Subcutaneous abdominal adipose tissue (tissue), 5 donors: ENCODE data around the gene NDC80.

ENCODE experiments used
- H3K27ac ChIP-seq: one replicate; pipeline ENCODE4 v1.7.0; 2013; ENCODE audit warnings: low read depth, mild to moderate bottlenecking, inconsistent platforms, low read length, moderate library complexity
- H3K27me3 ChIP-seq, 5 donors: one replicate each; pipeline ENCODE4 v1.7.0; 2013; ENCODE audit warnings: low read length in 5 of 5, inconsistent platforms in 1 of 5; ENCODE audit not compliant: control insufficient read depth in 5 of 5, insufficient read depth in 4 of 5
- H3K36me3 ChIP-seq, 5 donors: one replicate each; pipeline ENCODE4 v1.7.0; 2013; ENCODE audit warnings: low read length in 5 of 5; ENCODE audit not compliant: control insufficient read depth in 5 of 5, insufficient read depth in 5 of 5
- H3K4me1 ChIP-seq, 5 donors: one replicate each; pipeline ENCODE4 v1.7.0; 2013; ENCODE audit warnings: low read length in 5 of 5, mild to moderate bottlenecking in 3 of 5, moderate library complexity in 1 of 5; ENCODE audit not compliant: control insufficient read depth in 5 of 5, insufficient read depth in 5 of 5
- H3K4me3 ChIP-seq, 5 donors: one replicate each; pipeline ENCODE4 v1.7.0; 2013; ENCODE audit warnings: low read length in 5 of 5, low read depth in 1 of 5
- H3K9ac ChIP-seq, 5 donors: one replicate each; pipeline ENCODE4 v1.7.0; 2013; ENCODE audit warnings: low read length in 5 of 5, mild to moderate bottlenecking in 4 of 5, moderate library complexity in 3 of 5
- H3K9me3 ChIP-seq, 5 donors: one replicate each; pipeline ENCODE4 v1.7.0; 2013; ENCODE audit warnings: low read length in 5 of 5; ENCODE audit not compliant: control insufficient read depth in 5 of 5
- donor health status: healthy.
- donor health status: healthy.
- donor health status: healthy.
- donor health status: healthy.
- donor health status: healthy.

Gene NDC80

GRCh38 chr18:2554696-2555095 lies 16.7 kb upstream of the NDC80 start:
- Histone ChIP-seq H3K36me3 (peaks cover 0 to 4% (median 4%) of the 10 kb centered on the region in 5 donors), H3K9ac (peak overlapping the region in 1 of 5 donors; percentile 16), H3K27ac (no peak overlapping the region), H3K4me3 (peak overlapping the region in 2 of 5 donors; percentile 8), H3K27me3 (no peaks in the 10 kb centered on the region), H3K9me3 (no peaks in the 10 kb centered on the region), H3K4me1 (peaks cover 0 to 7% (median 0%) of the 10 kb centered on the region in 5 donors)

GRCh38 chr18:2555895-2556294 lies 15.5 kb upstream of the NDC80 start:
- H3K4me3 ChIP-seq: no peak overlapping the region
- H3K9me3 ChIP-seq: no peaks in the 10 kb centered on the region
- peaks cover 0 to 7% (median 0%) of the 10 kb centered on the region in 5 donors for H3K4me1 ChIP-seq
- no peak overlapping the region for H3K9ac ChIP-seq
- no peak overlapping the region for H3K27ac ChIP-seq
- peaks cover 0 to 4% (median 3%) of the 10 kb centered on the region in 5 donors for H3K36me3 ChIP-seq
- H3K27me3 ChIP-seq: no peaks in the 10 kb centered on the region

- no peak overlapping the region for H3K9ac ChIP-seq
- no peak overlapping the region for H3K4me3 ChIP-seq
- no peaks in the 10 kb centered on the region for H3K27me3 ChIP-seq
- H3K4me1 ChIP-seq: peaks cover 0 to 7% (median 0%) of the 10 kb centered on the region in 5 donors
- peaks cover 2 to 6% (median 2%) of the 10 kb centered on the region in 5 donors for H3K36me3 ChIP-seq
- H3K9me3 ChIP-seq: no peaks in the 10 kb centered on the region
- no peak overlapping the region for H3K27ac ChIP-seq
Observed at GRCh38 chr18:2557536-2557935, 13.8 kb upstream of the NDC80 start.

GRCh38 chr18:2559249-2559648 lies 12.1 kb upstream of the NDC80 start:
- H3K9me3 ChIP-seq: no peaks in the 10 kb centered on the region
- no peak overlapping the region for H3K4me3 ChIP-seq
- peaks cover 2 to 8% (median 2%) of the 10 kb centered on the region in 5 donors for H3K36me3 ChIP-seq
- H3K27ac ChIP-seq: no peak overlapping the region
- H3K9ac ChIP-seq: no peak overlapping the region
- no peaks in the 10 kb centered on the region for H3K27me3 ChIP-seq
- peaks cover 0 to 7% (median 0%) of the 10 kb centered on the region in 5 donors for H3K4me1 ChIP-seq

- Histone ChIP-seq H3K27me3 (no peaks in the 10 kb centered on the region), H3K9ac (no peak overlapping the region), H3K4me1 (peaks cover 0 to under 1% (median 0%) of the 10 kb centered on the region in 5 donors), H3K36me3 (peaks cover 0 to 10% (median 2%) of the 10 kb centered on the region in 5 donors), H3K4me3 (no peak overlapping the region), H3K27ac (no peak overlapping the region), H3K9me3 (no peaks in the 10 kb centered on the region)
Observed at GRCh38 chr18:2564373-2564772, 7.0 kb upstream of the NDC80 start.

GRCh38 chr18:2568129-2568528 lies 3.2 kb upstream of the NDC80 start:
- H3K4me1 ChIP-seq: peaks cover 6 to 22% (median 18%) of the 10 kb centered on the region in 5 donors

GRCh38 chr18:2568605-2569004 lies 2.8 kb upstream of the NDC80 start:
- Histone ChIP-seq H3K36me3 (peaks cover 0 to 4% (median 0%) of the 10 kb centered on the region in 5 donors), H3K9me3 (no peaks in the 10 kb centered on the region), H3K4me3 (no peak overlapping the region), H3K9ac (no peak overlapping the region), H3K27ac (no peak overlapping the region), H3K4me1 (peaks cover 6 to 22% (median 18%) of the 10 kb centered on the region in 5 donors), H3K27me3 (no peaks in the 10 kb centered on the region)

More at GRCh38 chr18:2568129-2568528, 3.2 kb upstream of the NDC80 start:
- Histone ChIP-seq H3K9ac (no peak overlapping the region), H3K4me3 (no peak overlapping the region), H3K27me3 (no peaks in the 10 kb centered on the region), H3K27ac (no peak overlapping the region), H3K9me3 (no peaks in the 10 kb centered on the region), H3K36me3 (peaks cover 0 to 4% (median 0%) of the 10 kb centered on the region in 5 donors)

GRCh38 chr18:2569338-2570207 lies 1.8 kb upstream of the NDC80 start:
- H3K9ac ChIP-seq: peak overlapping the region in 1 of 5 donors; percentile 100

GRCh38 chr18:2570772-2571199 lies 571 bp upstream of the NDC80 start:
- H3K4me3 ChIP-seq: peak overlapping the region; percentile 82 to 97 (median 90)
- H3K9me3 ChIP-seq: no peaks in the 10 kb centered on the region
- peak overlapping the region; percentile 93 to 100 (median 98) for H3K9ac ChIP-seq
- H3K27ac ChIP-seq: peak overlapping the region; percentile 99
- peaks cover 6 to 22% (median 18%) of the 10 kb centered on the region in 5 donors for H3K4me1 ChIP-seq
- H3K27me3 ChIP-seq: no peaks in the 10 kb centered on the region
- H3K36me3 ChIP-seq: no peaks in the 10 kb centered on the region

More at GRCh38 chr18:2569338-2570207, 1.8 kb upstream of the NDC80 start:
- Histone ChIP-seq H3K4me3 (peak overlapping the region in 4 of 5 donors; percentile 88 to 97 (median 92)), H3K36me3 (peaks cover 0 to 2% (median 0%) of the 10 kb centered on the region in 5 donors), H3K27me3 (no peaks in the 10 kb centered on the region), H3K27ac (no peak overlapping the region), H3K4me1 (peaks cover 6 to 22% (median 18%) of the 10 kb centered on the region in 5 donors), H3K9me3 (no peaks in the 10 kb centered on the region)

GRCh38 chr18:2572171-2572569 lies 813 bp downstream of the NDC80 start:
- no peak overlapping the region for H3K9ac ChIP-seq
- no peak overlapping the region for H3K27ac ChIP-seq

More at GRCh38 chr18:2572171-2572569, 813 bp downstream of the NDC80 start:
- H3K4me3 ChIP-seq: no peak overlapping the region
- no peaks in the 10 kb centered on the region for H3K9me3 ChIP-seq
- peaks cover 6 to 22% (median 18%) of the 10 kb centered on the region in 5 donors for H3K4me1 ChIP-seq
- H3K36me3 ChIP-seq: no peaks in the 10 kb centered on the region
- H3K27me3 ChIP-seq: no peaks in the 10 kb centered on the region
